ENCODE measurements around the gene SHPK. TPM values are rescaled to one million over a fixed set of nuclear protein-coding genes. Genes with fewer than 3 reads are reported as not detected.

The SHPK gene, protein sequence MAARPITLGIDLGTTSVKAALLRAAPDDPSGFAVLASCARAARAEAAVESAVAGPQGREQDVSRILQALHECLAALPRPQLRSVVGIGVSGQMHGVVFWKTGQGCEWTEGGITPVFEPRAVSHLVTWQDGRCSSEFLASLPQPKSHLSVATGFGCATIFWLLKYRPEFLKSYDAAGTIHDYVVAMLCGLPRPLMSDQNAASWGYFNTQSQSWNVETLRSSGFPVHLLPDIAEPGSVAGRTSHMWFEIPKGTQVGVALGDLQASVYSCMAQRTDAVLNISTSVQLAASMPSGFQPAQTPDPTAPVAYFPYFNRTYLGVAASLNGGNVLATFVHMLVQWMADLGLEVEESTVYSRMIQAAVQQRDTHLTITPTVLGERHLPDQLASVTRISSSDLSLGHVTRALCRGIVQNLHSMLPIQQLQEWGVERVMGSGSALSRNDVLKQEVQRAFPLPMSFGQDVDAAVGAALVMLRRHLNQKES
- polyA plus RNA-seq: 21.3 TPM
- long read RNA-seq, donor 1, partial matches to known transcripts: 0 of 1 reads
- long read RNA-seq, donor 1, other reads (novel, unspliced or antisense): 0 of 1 reads
- long read RNA-seq, donor 2, partial matches to known transcripts: 0 of 4 reads
- long read RNA-seq, donor 2, other reads (novel, unspliced or antisense): 0 of 4 reads
- long read RNA-seq, donor 3: 0 reads
- long read RNA-seq, donor 4: 0 reads
- long read RNA-seq, donor 5: 0 reads
- long read RNA-seq, donor 6, transcript SHPK-201 (7 exons, 3,838 nt): major isoform, 7 of 7 reads
- long read RNA-seq, donor 6, partial matches to known transcripts: 0 of 7 reads
- long read RNA-seq, donor 6, other reads (novel, unspliced or antisense): 0 of 7 reads
- long read RNA-seq, donor 7, partial matches to known transcripts: 0 of 1 reads
- long read RNA-seq, donor 7, other reads (novel, unspliced or antisense): 0 of 1 reads
- long read RNA-seq, donor 8, transcript SHPK-201 (7 exons, 3,838 nt): major isoform, 10 of 10 reads
- long read RNA-seq, donor 8, partial matches to known transcripts: 0 of 10 reads
- long read RNA-seq, donor 8, other reads (novel, unspliced or antisense): 0 of 10 reads
- long read RNA-seq, donor 9, partial matches to known transcripts: 0 of 2 reads
- long read RNA-seq, donor 9, other reads (novel, unspliced or antisense): 0 of 2 reads
- long read RNA-seq, donor 10, partial matches to known transcripts: 6 of 9 reads
- long read RNA-seq, donor 10, other reads (novel, unspliced or antisense): 0 of 9 reads
- long read RNA-seq, donor 11, transcript SHPK-201 (7 exons, 3,838 nt): major isoform, 5 of 5 reads
- long read RNA-seq, donor 11, partial matches to known transcripts: 0 of 5 reads
- long read RNA-seq, donor 11, other reads (novel, unspliced or antisense): 0 of 5 reads

- H3K36me3 ChIP-seq (ENCODE audit: control insufficient read depth, insufficient read depth, low read length): peaks cover 11% of the 10 kb centered on the region
- DNase-seq: peak; percentile 95 to 99
- no CpG with 5 or more reads among the region's 68 CpGs for WGBS (ENCODE audit: insufficient coverage, low lambda C conversion rate)
- no peaks in the 10 kb centered on the region for H3K27me3 ChIP-seq (ENCODE audit: control insufficient read depth, insufficient read depth, low read length)
- no peaks in the 10 kb centered on the region for H3K9me3 ChIP-seq (ENCODE audit: control insufficient read depth, low read depth, low read length)
- peak within 1 kb of the TSS; percentile 76 for H3K4me3 ChIP-seq (ENCODE audit: low read length)
- peak within 1 kb of the TSS; percentile 97 for H3K27ac ChIP-seq (ENCODE audit: low read length)
- H3K4me1 ChIP-seq (ENCODE audit: control insufficient read depth, insufficient read depth, low read length): peaks cover 10% of the 10 kb centered on the region
Measured at GRCh38 chr17:3636154-3636907, at the start of gene SHPK, which contains the start of gene CTNS. Gene SHPK (minus strand): TSS chr17:3636250. CDS start chr17:3636219, 31 bp downstream. Gene CTNS (plus strand): TSS chr17:3636760. CDS start chr17:3640207, 3,447 bp downstream.

GRCh38 chr17:3685174-3685573, 49.1 kb upstream of the SHPK start:
- no peak for DNase-seq
- H3K27ac ChIP-seq (ENCODE audit: low read length): no peak overlapping the region
- H3K4me3 ChIP-seq (ENCODE audit: low read length): no peak overlapping the region
- H3K27me3 ChIP-seq (ENCODE audit: control insufficient read depth, insufficient read depth, low read length): peaks cover 19% of the 10 kb centered on the region
- no peaks in the 10 kb centered on the region for H3K4me1 ChIP-seq (ENCODE audit: control insufficient read depth, insufficient read depth, low read length)
- no CpG with 5 or more reads among the region's 13 CpGs for WGBS (ENCODE audit: insufficient coverage, low lambda C conversion rate)
- peaks cover 3% of the 10 kb centered on the region for H3K9me3 ChIP-seq (ENCODE audit: control insufficient read depth, low read depth, low read length)
- H3K36me3 ChIP-seq (ENCODE audit: control insufficient read depth, insufficient read depth, low read length): no peaks in the 10 kb centered on the region

DNA sequence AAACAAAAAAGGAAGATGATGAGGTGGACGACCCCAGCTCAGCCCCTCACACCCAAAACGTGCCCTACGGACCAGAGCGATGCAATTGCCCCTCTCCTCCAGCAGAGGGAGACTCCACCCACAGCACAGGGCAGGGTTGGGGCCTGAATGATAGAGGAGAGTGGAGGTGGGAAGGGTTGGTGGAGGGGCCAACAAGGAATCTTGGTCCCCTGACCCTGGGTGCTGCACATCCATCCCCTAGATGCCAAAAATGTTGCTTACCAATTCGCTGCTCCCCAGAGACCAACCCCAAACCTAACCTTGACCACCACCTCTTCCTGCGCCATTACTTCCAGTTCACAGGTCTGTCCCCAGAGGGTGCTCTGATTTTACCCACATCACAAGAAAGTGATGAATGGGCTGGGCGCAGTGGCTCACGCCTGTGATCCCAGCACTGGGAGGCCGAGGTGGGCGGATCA, 47.0 kb upstream of the SHPK start:
- H3K36me3 ChIP-seq (ENCODE audit: control insufficient read depth, insufficient read depth, low read length): no peaks in the 10 kb centered on the region
- peaks cover 19% of the 10 kb centered on the region for H3K27me3 ChIP-seq (ENCODE audit: control insufficient read depth, insufficient read depth, low read length)
- H3K9me3 ChIP-seq (ENCODE audit: control insufficient read depth, low read depth, low read length): no peaks in the 10 kb centered on the region
- H3K4me1 ChIP-seq (ENCODE audit: control insufficient read depth, insufficient read depth, low read length): no peaks in the 10 kb centered on the region
- no CpG with 5 or more reads among the region's 10 CpGs for WGBS (ENCODE audit: insufficient coverage, low lambda C conversion rate)
- H3K4me3 ChIP-seq (ENCODE audit: low read length): no peak overlapping the region
- no peak overlapping the region for H3K27ac ChIP-seq (ENCODE audit: low read length)
- no peak for DNase-seq

GRCh38 chr17:3682033-3682432, 46.0 kb upstream of the SHPK start:
- no peak overlapping the region for H3K27ac ChIP-seq (ENCODE audit: low read length)
- H3K9me3 ChIP-seq (ENCODE audit: control insufficient read depth, low read depth, low read length): no peaks in the 10 kb centered on the region
- no peak for DNase-seq
- H3K4me1 ChIP-seq (ENCODE audit: control insufficient read depth, insufficient read depth, low read length): no peaks in the 10 kb centered on the region
- no peaks in the 10 kb centered on the region for H3K36me3 ChIP-seq (ENCODE audit: control insufficient read depth, insufficient read depth, low read length)
- H3K4me3 ChIP-seq (ENCODE audit: low read length): no peak overlapping the region
- H3K27me3 ChIP-seq (ENCODE audit: control insufficient read depth, insufficient read depth, low read length): peaks cover 19% of the 10 kb centered on the region
- no CpG with 5 or more reads among the region's 12 CpGs for WGBS (ENCODE audit: insufficient coverage, low lambda C conversion rate)

GRCh38 chr17:3681565-3681964, 45.5 kb upstream of the SHPK start:
- no CpG with 5 or more reads among the region's 20 CpGs for WGBS (ENCODE audit: insufficient coverage, low lambda C conversion rate)
- DNase-seq: no peak
- H3K9me3 ChIP-seq (ENCODE audit: control insufficient read depth, low read depth, low read length): no peaks in the 10 kb centered on the region
- no peaks in the 10 kb centered on the region for H3K36me3 ChIP-seq (ENCODE audit: control insufficient read depth, insufficient read depth, low read length)
- no peak overlapping the region for H3K27ac ChIP-seq (ENCODE audit: low read length)
- peaks cover 19% of the 10 kb centered on the region for H3K27me3 ChIP-seq (ENCODE audit: control insufficient read depth, insufficient read depth, low read length)
- H3K4me1 ChIP-seq (ENCODE audit: control insufficient read depth, insufficient read depth, low read length): no peaks in the 10 kb centered on the region
- H3K4me3 ChIP-seq (ENCODE audit: low read length): no peak overlapping the region

DNA sequence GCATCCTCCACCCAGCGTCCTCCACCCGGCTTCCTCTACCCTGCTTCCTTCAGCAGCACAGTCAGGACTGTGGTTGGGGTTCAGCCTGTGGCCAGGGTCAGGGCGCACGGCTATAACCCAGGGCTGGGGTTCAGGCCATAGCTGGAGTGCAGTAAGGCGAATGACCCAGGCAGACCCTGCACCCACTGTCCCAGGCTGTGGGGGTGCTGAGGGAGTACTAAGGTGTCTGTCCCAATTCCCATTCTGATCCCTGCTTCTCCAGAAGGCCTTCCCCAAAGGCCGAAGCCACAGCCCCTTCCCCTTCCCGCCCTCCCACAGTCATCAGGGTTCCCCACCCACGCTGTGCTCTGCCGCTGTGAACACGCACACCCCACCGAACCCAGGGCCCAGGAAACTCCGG, 45.0 kb upstream of the SHPK start:
- H3K27me3 ChIP-seq (ENCODE audit: control insufficient read depth, insufficient read depth, low read length): peaks cover 19% of the 10 kb centered on the region
- no CpG with 5 or more reads among the region's 12 CpGs for WGBS (ENCODE audit: insufficient coverage, low lambda C conversion rate)

GRCh38 chr17:3679531-3680126, 43.6 kb upstream of the SHPK start:
- Histone ChIP-seq H3K36me3 (ENCODE audit: control insufficient read depth, insufficient read depth, low read length) (no peaks in the 10 kb centered on the region), H3K27ac (ENCODE audit: low read length) (no peak overlapping the region), H3K4me1 (ENCODE audit: control insufficient read depth, insufficient read depth, low read length) (no peaks in the 10 kb centered on the region), H3K4me3 (ENCODE audit: low read length) (no peak overlapping the region), H3K9me3 (ENCODE audit: control insufficient read depth, low read depth, low read length) (no peaks in the 10 kb centered on the region), H3K27me3 (ENCODE audit: control insufficient read depth, insufficient read depth, low read length) (peaks cover 12% of the 10 kb centered on the region)
- no peak for DNase-seq
- no CpG with 5 or more reads among the region's 20 CpGs for WGBS (ENCODE audit: insufficient coverage, low lambda C conversion rate)

More for the DNA sequence above, 45.0 kb upstream of the SHPK start:
- Histone ChIP-seq H3K4me3 (ENCODE audit: low read length) (no peak overlapping the region), H3K27ac (ENCODE audit: low read length) (no peak overlapping the region), H3K4me1 (ENCODE audit: control insufficient read depth, insufficient read depth, low read length) (no peaks in the 10 kb centered on the region), H3K9me3 (ENCODE audit: control insufficient read depth, low read depth, low read length) (no peaks in the 10 kb centered on the region), H3K36me3 (ENCODE audit: control insufficient read depth, insufficient read depth, low read length) (no peaks in the 10 kb centered on the region)
- no peak for DNase-seq

DNA sequence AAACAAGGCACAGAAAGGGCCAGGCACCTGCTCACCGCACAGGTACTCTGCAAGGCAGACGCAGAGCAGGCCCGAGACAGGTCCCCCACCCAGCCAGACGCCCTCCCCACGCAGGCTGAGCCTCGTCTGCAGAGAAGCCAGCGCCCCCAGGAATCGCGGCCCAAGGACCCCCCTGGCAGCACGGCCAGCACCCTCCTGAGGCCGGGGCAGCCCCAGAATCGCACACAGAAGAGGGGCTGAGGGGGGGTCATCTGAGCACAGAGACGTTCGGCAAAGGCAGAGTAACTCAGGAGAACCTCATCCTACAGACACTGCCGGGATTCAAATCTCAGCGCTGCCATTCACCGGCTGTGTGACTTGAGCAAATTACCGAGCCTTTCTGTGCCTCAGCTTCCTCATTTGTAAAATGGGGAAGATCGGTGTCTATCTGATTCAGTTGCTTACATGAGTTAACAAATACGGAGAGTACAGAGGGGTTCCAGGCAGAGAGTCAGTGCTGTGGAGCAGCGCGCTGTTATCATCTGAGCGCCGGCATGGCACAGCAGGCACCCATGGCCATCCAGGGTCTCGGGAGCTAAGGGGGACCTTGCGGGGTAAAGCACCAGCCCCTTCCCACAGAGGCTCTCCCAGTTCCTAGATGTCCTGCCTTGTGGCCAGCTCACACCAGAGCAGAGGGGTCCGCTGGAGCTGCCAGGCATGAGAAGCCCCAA, 42.9 kb upstream of the SHPK start:
- DNase-seq: no peak
- Histone ChIP-seq H3K4me3 (ENCODE audit: low read length) (no peak overlapping the region), H3K36me3 (ENCODE audit: control insufficient read depth, insufficient read depth, low read length) (no peaks in the 10 kb centered on the region), H3K27me3 (ENCODE audit: control insufficient read depth, insufficient read depth, low read length) (peaks cover 6% of the 10 kb centered on the region), H3K27ac (ENCODE audit: low read length) (no peak overlapping the region), H3K9me3 (ENCODE audit: control insufficient read depth, low read depth, low read length) (no peaks in the 10 kb centered on the region), H3K4me1 (ENCODE audit: control insufficient read depth, insufficient read depth, low read length) (no peaks in the 10 kb centered on the region)
- WGBS (ENCODE audit: insufficient coverage, low lambda C conversion rate): no CpG with 5 or more reads among the region's 27 CpGs

Measured in large intestine (tissue), 12 donors.